ENCODE measurements around the gene SAMD4A. TPM values are rescaled to one million over a fixed set of nuclear protein-coding genes. Genes with fewer than 3 reads are reported as not detected.

Gene SAMD4A
- total RNA-seq, 4 donors from 2014 or later, result 2.9 to 19.5 (median 3.9) TPM

DNA sequence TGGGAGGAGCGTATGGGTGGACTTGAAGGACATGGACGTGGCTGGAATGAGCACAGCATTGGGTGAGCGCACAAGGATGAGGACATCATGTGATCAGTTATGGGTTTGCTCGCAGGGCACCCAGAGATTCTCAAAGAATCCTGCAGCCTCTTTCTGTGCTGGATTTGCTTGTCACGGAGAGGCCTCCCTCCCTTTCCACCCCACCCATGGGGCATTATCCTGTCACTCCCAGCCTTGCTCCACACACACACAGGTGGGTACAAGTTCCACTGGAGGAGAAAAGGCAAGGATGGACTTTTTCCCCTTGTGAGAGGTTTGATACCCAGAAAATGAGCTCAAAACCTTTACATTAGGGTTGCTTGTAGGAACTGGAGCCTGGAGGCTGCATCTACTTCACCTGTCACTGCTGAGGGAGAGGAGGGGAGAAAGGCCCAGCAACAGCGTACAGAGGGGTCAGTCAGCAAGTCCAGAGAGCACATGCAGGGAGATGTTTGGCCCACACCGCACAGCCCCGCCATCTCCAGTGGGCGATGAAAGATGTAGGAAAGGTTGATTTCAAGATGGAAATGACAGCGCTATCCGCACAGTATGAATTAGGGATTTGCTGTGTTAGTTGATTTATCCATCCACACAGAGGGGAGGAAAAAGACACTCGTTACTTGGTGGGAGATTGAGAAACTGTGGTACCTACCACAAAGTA is 223.0 kb downstream of the SAMD4A start:
- TF ChIP-seq, protein P1, sequence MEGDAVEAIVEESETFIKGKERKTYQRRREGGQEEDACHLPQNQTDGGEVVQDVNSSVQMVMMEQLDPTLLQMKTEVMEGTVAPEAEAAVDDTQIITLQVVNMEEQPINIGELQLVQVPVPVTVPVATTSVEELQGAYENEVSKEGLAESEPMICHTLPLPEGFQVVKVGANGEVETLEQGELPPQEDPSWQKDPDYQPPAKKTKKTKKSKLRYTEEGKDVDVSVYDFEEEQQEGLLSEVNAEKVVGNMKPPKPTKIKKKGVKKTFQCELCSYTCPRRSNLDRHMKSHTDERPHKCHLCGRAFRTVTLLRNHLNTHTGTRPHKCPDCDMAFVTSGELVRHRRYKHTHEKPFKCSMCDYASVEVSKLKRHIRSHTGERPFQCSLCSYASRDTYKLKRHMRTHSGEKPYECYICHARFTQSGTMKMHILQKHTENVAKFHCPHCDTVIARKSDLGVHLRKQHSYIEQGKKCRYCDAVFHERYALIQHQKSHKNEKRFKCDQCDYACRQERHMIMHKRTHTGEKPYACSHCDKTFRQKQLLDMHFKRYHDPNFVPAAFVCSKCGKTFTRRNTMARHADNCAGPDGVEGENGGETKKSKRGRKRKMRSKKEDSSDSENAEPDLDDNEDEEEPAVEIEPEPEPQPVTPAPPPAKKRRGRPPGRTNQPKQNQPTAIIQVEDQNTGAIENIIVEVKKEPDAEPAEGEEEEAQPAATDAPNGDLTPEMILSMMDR (IDR thresholded peaks at IDR 0.05), result no peak
- TF ChIP-seq POLR2A (IDR thresholded peaks at IDR 0.05), result no peak
- whole genome bisulfite sequencing, 2 donors, result 89 to 94% methylated on average over 8 to 9 of the region's 12 CpGs
- Histone ChIP-seq H3K36me3 (peaks cover 0 to 27% (median 0%) of the 10 kb centered on the region in 3 donors), H3K9me3 (peaks cover 0 to 1% (median 0%) of the 10 kb centered on the region in 3 donors), H3K27ac (no peak overlapping the region), H3K27me3 (no peaks in the 10 kb centered on the region), H3K4me3 (no peak overlapping the region), H3K4me1 (no peaks in the 10 kb centered on the region)
- intact Hi-C loops (cut with DNase I), result no loop called here
- no peak for DNase-seq

DNA sequence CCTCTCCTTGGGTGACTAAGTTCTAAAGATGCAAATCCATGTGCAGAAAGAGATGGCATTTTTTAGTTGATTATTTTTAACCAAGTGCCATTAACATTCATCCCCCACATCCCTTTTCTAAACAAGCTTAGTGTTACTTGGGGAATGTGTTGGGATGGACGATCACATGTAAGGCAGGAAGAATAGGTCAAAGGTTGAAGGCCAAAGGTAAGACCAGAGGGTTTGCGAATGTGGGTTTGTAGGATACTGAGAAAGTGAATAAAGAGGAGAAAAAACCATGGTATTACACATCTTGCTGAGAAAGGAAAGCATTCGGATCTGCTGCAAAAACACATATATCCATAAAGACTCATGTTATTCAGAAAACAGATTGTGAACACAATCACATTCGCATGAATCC is 224.1 kb downstream of the SAMD4A start:
- intact Hi-C loops (cut with DNase I), result no loop called here
- TF ChIP-seq, protein P1 (IDR thresholded peaks at IDR 0.05), result no peak
- TF ChIP-seq POLR2A (IDR thresholded peaks at IDR 0.05), result no peak

DNA sequence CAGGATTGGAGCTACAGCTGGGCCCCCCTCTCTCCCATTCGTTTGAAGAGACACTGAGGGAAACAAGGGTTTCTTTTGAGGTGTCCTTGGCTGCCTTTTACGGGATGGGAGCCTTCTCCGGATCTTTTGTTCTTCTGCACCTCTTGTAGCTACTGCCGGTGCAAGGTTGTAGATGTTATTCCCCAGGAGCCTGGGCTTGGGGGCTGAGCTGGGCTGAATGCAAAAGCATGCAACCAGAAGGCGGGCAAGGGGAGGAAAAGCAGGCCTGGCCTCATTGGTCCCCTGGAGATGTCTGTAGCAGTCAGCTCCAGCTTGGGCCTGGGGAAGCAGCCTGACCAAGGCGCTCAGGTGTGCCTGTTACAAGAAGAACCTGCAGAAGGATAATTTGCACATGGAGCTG is 225.4 kb downstream of the SAMD4A start:
- Histone ChIP-seq H3K4me1 (no peaks in the 10 kb centered on the region), H3K27me3 (no peaks in the 10 kb centered on the region), H3K4me3 (no peak overlapping the region), H3K9me3 (peaks cover 0 to 9% (median 0%) of the 10 kb centered on the region in 3 donors), H3K36me3 (peaks cover 0 to 11% (median 0%) of the 10 kb centered on the region in 3 donors), H3K27ac (no peak overlapping the region)
- no peak for TF ChIP-seq POLR2A (IDR thresholded peaks at IDR 0.05)
- TF ChIP-seq, protein P1 (IDR thresholded peaks at IDR 0.05), result no peak
- no peak for DNase-seq
- intact Hi-C loops (cut with DNase I), result no loop called here
- 69 to 79% methylated on average over 3 to 6 of the region's 6 CpGs for WGBS, 2 donors

More for the DNA sequence above, 224.1 kb downstream of the SAMD4A start:
- Histone ChIP-seq H3K9me3 (peaks cover 0 to 9% (median 0%) of the 10 kb centered on the region in 3 donors), H3K27ac (no peak overlapping the region), H3K4me3 (no peak overlapping the region), H3K36me3 (peaks cover 0 to 16% (median 0%) of the 10 kb centered on the region in 3 donors), H3K4me1 (no peaks in the 10 kb centered on the region), H3K27me3 (no peaks in the 10 kb centered on the region)
- WGBS, 2 donors, result 91 to 94% methylated on average over 4 of the region's 4 CpGs
- no peak for DNase-seq

DNA sequence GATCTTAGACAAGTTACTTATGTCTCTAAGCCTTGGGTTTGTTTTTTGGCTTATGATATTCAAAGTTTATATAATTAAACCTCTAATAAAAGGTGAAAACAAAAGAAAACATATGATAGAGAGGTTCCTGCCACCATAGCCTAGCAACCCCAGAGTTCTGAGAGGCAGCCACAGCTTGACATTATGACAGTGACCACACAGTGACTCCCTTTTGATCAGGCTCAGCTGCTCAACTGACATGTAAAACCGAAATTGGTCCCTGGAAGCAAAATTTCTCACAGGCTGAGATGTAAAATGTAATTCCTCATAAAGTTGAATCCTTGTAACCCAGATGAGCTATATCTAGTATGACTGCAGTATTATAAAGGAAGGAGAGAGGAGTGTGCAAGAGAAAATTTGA is 227.2 kb downstream of the SAMD4A start:
- no peaks in the 10 kb centered on the region for H3K27me3 ChIP-seq
- intact Hi-C loops (cut with DNase I), result no loop called here
- no peak overlapping the region for H3K27ac ChIP-seq
- TF ChIP-seq POLR2A (IDR thresholded peaks at IDR 0.05), result no peak
- TF ChIP-seq, protein P1 (IDR thresholded peaks at IDR 0.05), result no peak
- H3K4me3 ChIP-seq, result no peak overlapping the region
- WGBS, 2 donors, result 41 to 47% methylated on average over 1 of the region's 1 CpG
- peaks cover 0 to 9% (median 0%) of the 10 kb centered on the region in 3 donors for H3K9me3 ChIP-seq
- no peaks in the 10 kb centered on the region for H3K4me1 ChIP-seq
- DNase-seq, result no peak
- H3K36me3 ChIP-seq, result peaks cover 0 to 11% (median 0%) of the 10 kb centered on the region in 3 donors

DNA sequence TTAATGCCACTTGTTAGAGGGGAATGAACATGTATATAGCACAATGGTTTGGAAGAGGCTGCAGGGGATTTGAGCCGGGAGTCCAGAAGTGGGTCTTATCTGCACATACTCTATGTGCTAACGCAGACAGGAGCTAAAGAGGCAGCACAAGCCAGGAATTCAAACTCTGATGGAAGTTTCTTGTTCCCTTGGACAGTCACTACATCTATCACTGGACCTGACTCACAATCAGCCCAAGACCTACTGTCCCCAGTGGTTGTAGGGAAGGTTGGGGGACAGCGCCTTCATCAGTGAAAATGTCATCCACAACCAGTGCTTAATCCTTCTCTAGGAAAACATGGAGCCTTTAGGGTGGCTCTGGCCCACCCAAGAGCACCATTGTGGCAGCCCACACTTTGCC is 227.9 kb downstream of the SAMD4A start:
- peaks cover 0 to 6% (median 0%) of the 10 kb centered on the region in 3 donors for H3K36me3 ChIP-seq
- intact Hi-C loops (cut with DNase I), result no loop called here
- no peaks in the 10 kb centered on the region for H3K4me1 ChIP-seq
- H3K4me3 ChIP-seq, result no peak overlapping the region
- peaks cover 0 to 9% (median 0%) of the 10 kb centered on the region in 3 donors for H3K9me3 ChIP-seq
- DNase-seq, result no peak
- peaks cover 0 to 1% (median 0%) of the 10 kb centered on the region in 4 donors for H3K27me3 ChIP-seq
- TF ChIP-seq, protein P1 (IDR thresholded peaks at IDR 0.05), result no peak
- TF ChIP-seq POLR2A (IDR thresholded peaks at IDR 0.05), result no peak
- no peak overlapping the region for H3K27ac ChIP-seq
- WGBS, 2 donors, result 93 to 100% methylated on average over 3 of the region's 3 CpGs

Measured in esophagus squamous epithelium (tissue), 5 donors.